ENCODE results near the gene TBC1D17. TPM values are rescaled to one million over a fixed set of nuclear protein-coding genes. Genes with fewer than 3 reads are reported as not detected.

Gene TBC1D17
- total RNA-seq, 6 experiments from 2014 or later, result 42.8 to 53.3 (median 46.8) TPM

DNA sequence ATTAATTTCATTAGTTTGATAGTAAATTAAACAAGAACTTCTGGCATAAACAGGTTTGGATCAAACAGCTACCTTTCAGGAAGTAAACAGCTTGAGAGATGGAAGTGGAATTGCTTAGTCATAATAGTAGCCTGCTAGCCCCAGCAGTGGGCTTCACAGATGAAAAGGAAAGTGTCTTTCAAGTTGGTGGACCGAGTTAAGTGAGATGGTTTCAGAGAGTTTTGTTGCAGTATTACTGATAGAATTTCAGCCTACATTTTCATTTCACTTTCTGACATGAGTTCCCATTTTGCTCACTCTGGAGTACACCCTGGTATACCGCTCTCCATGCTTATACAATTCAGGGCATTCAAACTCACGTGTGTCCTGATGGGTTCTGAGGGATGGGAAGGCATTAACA is 28.6 kb upstream of the TBC1D17 start:
- Mint-ChIP-seq H3K4me3 (peak overlapping the region; percentile 28), H3K36me3 (ENCODE audit: low read depth) (peaks cover 19% of the 10 kb centered on the region), H3K27me3 (ENCODE audit: insufficient read depth) (peaks cover 8% of the 10 kb centered on the region), H3K9me3 (peaks cover 11% of the 10 kb centered on the region), H3K4me1 (ENCODE audit: low read depth) (peaks cover 47% of the 10 kb centered on the region), H3K27ac (peak overlapping the region; percentile 87)
- DNase-seq, result no peak
- TF ChIP-seq, protein P1, sequence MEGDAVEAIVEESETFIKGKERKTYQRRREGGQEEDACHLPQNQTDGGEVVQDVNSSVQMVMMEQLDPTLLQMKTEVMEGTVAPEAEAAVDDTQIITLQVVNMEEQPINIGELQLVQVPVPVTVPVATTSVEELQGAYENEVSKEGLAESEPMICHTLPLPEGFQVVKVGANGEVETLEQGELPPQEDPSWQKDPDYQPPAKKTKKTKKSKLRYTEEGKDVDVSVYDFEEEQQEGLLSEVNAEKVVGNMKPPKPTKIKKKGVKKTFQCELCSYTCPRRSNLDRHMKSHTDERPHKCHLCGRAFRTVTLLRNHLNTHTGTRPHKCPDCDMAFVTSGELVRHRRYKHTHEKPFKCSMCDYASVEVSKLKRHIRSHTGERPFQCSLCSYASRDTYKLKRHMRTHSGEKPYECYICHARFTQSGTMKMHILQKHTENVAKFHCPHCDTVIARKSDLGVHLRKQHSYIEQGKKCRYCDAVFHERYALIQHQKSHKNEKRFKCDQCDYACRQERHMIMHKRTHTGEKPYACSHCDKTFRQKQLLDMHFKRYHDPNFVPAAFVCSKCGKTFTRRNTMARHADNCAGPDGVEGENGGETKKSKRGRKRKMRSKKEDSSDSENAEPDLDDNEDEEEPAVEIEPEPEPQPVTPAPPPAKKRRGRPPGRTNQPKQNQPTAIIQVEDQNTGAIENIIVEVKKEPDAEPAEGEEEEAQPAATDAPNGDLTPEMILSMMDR (IDR thresholded peaks at IDR 0.05), result no peak

DNA sequence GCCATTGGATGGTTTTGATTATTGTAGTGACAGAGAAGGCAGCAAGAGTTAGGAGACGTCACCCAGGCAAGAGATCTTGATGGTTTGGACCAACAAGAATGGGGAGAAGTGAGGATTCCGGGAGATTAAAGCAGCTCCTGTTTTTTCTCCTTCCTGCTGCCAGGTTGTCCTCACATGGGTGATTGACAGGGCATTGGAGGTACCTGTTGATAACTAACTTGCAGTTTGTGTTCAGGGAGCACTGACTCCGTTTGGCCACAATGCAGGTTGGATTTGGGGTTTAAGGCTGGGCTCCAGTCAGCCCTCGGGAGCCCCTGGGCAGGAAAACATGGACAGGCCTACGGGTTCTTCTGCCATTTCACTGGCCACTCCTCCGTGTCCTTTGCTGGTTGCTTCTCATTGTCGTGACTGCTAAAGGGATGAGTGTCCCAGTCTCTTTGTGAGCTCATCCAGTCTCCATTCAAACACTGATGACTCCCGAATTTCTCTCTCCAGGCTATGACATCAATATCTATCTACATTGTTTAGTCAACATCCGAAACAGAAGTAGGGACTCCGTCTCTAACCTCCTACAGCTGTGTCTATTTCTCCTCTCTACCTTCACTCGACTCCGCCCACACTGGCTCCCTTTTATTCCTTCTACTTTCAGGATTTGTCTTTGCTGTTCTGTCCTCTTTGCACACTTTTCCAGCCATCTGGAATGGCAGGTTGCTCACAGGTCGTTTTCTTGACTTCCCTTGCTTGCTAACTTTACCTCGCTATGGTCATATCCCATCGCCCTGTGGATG is 27.9 kb upstream of the TBC1D17 start:
- DNase-seq, result no peak
- Mint-ChIP-seq H3K4me1 (ENCODE audit: low read depth) (peaks cover 47% of the 10 kb centered on the region), H3K27ac (peak overlapping the region; percentile 97), H3K4me3 (peak overlapping the region; percentile 90), H3K36me3 (ENCODE audit: low read depth) (peaks cover 19% of the 10 kb centered on the region), H3K9me3 (peaks cover 11% of the 10 kb centered on the region), H3K27me3 (ENCODE audit: insufficient read depth) (peaks cover 9% of the 10 kb centered on the region)
- TF ChIP-seq, protein P1 (IDR thresholded peaks at IDR 0.05), result no peak

DNA sequence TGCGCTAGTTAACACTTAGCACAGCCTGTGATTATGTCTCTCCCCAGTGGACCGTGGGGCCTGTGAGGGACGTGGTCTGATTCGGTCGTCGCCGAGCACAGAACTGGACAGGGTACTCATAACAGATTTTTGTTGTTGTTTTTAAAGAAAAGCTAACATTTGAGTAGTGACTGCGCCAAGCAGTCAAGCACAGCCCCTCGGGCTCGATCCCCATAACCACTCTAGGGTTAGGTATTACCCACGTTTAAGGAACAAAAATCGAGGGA is 27.3 kb upstream of the TBC1D17 start:
- peak overlapping the region; percentile 97 for H3K27ac Mint-ChIP-seq
- peak overlapping the region; percentile 90 for H3K4me3 Mint-ChIP-seq

DNA sequence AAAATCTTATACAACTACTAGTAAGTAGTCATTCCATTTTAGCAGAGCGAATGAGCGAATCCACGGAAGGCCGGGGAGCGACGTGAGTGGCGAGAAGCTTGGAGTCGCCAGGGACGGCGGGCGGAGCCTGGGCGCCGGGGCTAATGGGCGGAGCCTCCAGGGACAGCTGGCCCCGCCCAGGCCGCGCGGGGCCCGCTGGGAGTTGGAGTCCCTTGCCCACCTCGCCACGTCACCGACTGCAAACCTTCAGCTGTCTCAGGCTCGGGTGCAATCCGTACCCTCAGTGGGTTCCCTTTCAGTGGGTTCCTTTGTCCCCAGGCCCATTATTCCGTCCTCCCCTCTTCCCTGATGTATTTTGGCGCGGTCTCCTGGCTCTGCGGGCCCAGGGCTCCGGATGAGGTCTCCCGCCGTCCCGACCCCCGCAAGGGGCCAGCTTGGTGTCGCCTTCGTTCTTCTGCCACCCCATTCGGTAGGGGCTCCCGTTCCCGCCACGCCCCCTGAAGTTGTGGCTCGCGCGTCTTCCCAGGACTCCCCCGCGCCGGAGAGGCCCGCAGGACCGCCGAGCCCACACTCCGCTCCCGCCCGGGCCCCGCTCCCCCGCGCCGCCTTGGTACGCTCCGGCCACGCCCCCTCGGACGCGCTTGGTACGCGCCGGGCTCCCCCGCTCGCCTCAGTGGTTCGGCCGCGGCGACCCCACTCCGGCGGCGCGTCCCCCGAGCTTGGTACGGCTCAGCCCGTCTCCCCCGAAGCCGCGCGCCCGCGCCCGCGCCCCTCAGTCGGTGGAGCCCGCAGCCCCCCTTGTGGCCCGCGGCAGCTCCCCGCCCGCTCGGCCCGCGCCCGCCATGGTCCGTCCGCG is 26.8 kb upstream of the TBC1D17 start, which contains the start of gene PTOV1:
Gene PTOV1 (plus strand): TSS at position 673 of the 856 bp plus-strand sequence.
- DNase-seq, result peak; percentile 82
- Mint-ChIP-seq H3K27ac (peak within 1 kb of the TSS; percentile 97), H3K9me3 (peaks cover 11% of the 10 kb centered on the region), H3K4me1 (ENCODE audit: low read depth) (peaks cover 47% of the 10 kb centered on the region), H3K4me3 (peak within 1 kb of the TSS; percentile 90), H3K36me3 (ENCODE audit: low read depth) (peaks cover 24% of the 10 kb centered on the region), H3K27me3 (ENCODE audit: insufficient read depth) (peaks cover 10% of the 10 kb centered on the region)
- TF ChIP-seq, protein P1 (IDR thresholded peaks at IDR 0.05), result no peak

More for the DNA sequence above, 27.3 kb upstream of the TBC1D17 start:
- Mint-ChIP-seq H3K27me3 (ENCODE audit: insufficient read depth) (peaks cover 8% of the 10 kb centered on the region), H3K4me1 (ENCODE audit: low read depth) (peaks cover 47% of the 10 kb centered on the region), H3K36me3 (ENCODE audit: low read depth) (peaks cover 19% of the 10 kb centered on the region), H3K9me3 (peaks cover 11% of the 10 kb centered on the region)
- TF ChIP-seq, protein P1 (IDR thresholded peaks at IDR 0.05), result no peak
- no peak for DNase-seq

DNA sequence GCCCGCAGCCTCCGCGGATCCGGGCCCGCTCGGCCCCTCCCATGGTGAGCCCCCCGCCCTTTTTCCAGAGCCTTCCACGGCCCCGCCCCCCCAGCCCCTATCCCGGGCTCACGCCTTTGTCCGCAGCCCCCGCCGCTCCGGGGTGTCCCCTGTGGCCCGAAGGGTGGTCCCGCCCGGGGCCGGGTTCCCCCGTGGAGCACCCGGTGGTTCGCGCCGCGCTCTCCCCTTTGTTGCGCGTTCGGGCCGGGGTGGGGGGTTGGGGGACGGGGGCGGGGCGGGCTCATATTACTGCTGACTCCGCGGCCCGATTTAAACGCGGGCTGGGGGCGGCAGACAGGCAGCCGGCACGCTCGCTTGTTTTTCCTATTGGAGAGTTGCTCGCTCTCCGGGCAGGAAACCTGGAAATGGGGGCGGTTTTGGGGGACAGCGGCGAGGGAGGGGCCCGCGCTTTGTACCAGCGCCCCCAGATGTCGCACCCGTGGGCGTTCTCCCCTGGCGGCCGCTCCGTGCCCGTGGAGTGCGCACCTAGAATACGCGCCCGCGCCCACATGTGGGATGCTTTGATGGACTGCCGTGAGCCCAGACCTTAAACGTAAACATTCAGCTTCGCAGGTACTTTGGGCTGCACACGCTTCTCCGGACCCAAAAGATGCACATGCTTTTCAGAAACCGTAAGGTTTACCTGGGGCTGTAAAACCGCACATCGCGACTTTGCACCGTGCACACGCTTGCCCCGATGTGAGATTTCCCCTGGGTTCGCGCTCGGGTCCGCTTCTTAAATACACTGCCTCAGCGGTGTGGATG is 25.8 kb upstream of the TBC1D17 start:
- Mint-ChIP-seq H3K4me3 (peak overlapping the region; percentile 90), H3K27ac (peak overlapping the region; percentile 75), H3K4me1 (ENCODE audit: low read depth) (peaks cover 47% of the 10 kb centered on the region), H3K36me3 (ENCODE audit: low read depth) (peaks cover 26% of the 10 kb centered on the region), H3K27me3 (ENCODE audit: insufficient read depth) (peaks cover 11% of the 10 kb centered on the region), H3K9me3 (peaks cover 11% of the 10 kb centered on the region)
- TF ChIP-seq, protein P1 (IDR thresholded peaks at IDR 0.05), result peak; percentile 18
- DNase-seq, result no peak

Measured in HFFc6 (cell line).